ENCODE measurements around the gene PDIA3.
A peak's percentile ranks its signal among the peaks of the same experiment; 100 is the strongest.
"Not testable (repeated sequence)": the region's sequence is repeated elsewhere in the genome, so short reads cannot be mapped to it uniquely, and the experiment has no call there.

The PDIA3 gene

GRCh38 chr15:43746245-43746902, at the start of gene PDIA3:
TSS of gene PDIA3 (plus strand) at chr15:43746438. CDS start at chr15:43746540, 102 bp downstream.
- peak; percentile 72 for DNase-seq (ENCODE audit: low spot score)

GRCh38 chr15:43702174-43702573, 44.1 kb upstream of the PDIA3 start:
- no peak for DNase-seq (ENCODE audit: low spot score)

GRCh38 chr15:43702701-43703424, 43.4 kb upstream of the PDIA3 start:
- DNase-seq (ENCODE audit: low spot score) = no peak

GRCh38 chr15:43710431-43711131, 35.7 kb upstream of the PDIA3 start:
- DNase-seq (ENCODE audit: low spot score) = not testable (repeated sequence)

GRCh38 chr15:43723151-43723550, 23.1 kb upstream of the PDIA3 start:
- no peak for DNase-seq (ENCODE audit: low spot score)

- not testable (repeated sequence) for DNase-seq (ENCODE audit: low spot score)
Measured at GRCh38 chr15:43726306-43726705, 19.9 kb upstream of the PDIA3 start.

- not testable (repeated sequence) for DNase-seq (ENCODE audit: low spot score)
Measured at GRCh38 chr15:43728053-43728725, 18.0 kb upstream of the PDIA3 start.

GRCh38 chr15:43735416-43735815, 10.8 kb upstream of the PDIA3 start:
- DNase-seq (ENCODE audit: low spot score) = no peak

GRCh38 chr15:43746903-43747309, 668 bp downstream of the PDIA3 start:
- peak; percentile 34 for DNase-seq (ENCODE audit: low spot score)

- no peak for DNase-seq (ENCODE audit: low spot score)
Measured at GRCh38 chr15:43748376-43748775, 2.1 kb downstream of the PDIA3 start.

GRCh38 chr15:43749690-43750345, 3.6 kb downstream of the PDIA3 start:
- no peak for DNase-seq (ENCODE audit: low spot score)

GRCh38 chr15:43751885-43752284, 5.6 kb downstream of the PDIA3 start:
- DNase-seq (ENCODE audit: low spot score) = no peak

GRCh38 chr15:43762824-43763223, 16.6 kb downstream of the PDIA3 start:
- no peak for DNase-seq (ENCODE audit: low spot score)

GRCh38 chr15:43763819-43764446, 17.7 kb downstream of the PDIA3 start:
- DNase-seq (ENCODE audit: low spot score) = no peak

GRCh38 chr15:43769584-43770228, 23.5 kb downstream of the PDIA3 start:
- DNase-seq (ENCODE audit: low spot score) = peak; percentile 31

GRCh38 chr15:43771816-43772215, 25.6 kb downstream of the PDIA3 start:
- no peak for DNase-seq (ENCODE audit: low spot score)

- DNase-seq (ENCODE audit: low spot score) = no peak
Measured at GRCh38 chr15:43772624-43773023, 26.4 kb downstream of the PDIA3 start.

- DNase-seq (ENCODE audit: low spot score) = no peak
Measured at GRCh38 chr15:43774062-43774461, 27.8 kb downstream of the PDIA3 start.

- peak; percentile 73 for DNase-seq (ENCODE audit: low spot score)
Measured at GRCh38 chr15:43775411-43775965, 29.2 kb downstream of the PDIA3 start.

GRCh38 chr15:43776101-43776717, 30.0 kb downstream of the PDIA3 start:
- no peak for DNase-seq (ENCODE audit: low spot score)

Data from SW480 (cell line).